ENCODE results near the gene PLCB1. TPM values are rescaled to one million over a fixed set of nuclear protein-coding genes. Genes with fewer than 3 reads are reported as not detected.

The PLCB1 gene
- total RNA-seq, 1 donor from 2014 or later = 10.7 TPM

- H3K36me3 ChIP-seq (ENCODE audit: insufficient read depth, low read length) = no peaks in the 10 kb centered on the region
- H3K27me3 ChIP-seq (ENCODE audit: insufficient read depth, low read length) = no peaks in the 10 kb centered on the region
- H3K4me1 ChIP-seq (ENCODE audit: insufficient read depth, low read length) = no peaks in the 10 kb centered on the region
- no peak for FAIRE-seq
- no peaks in the 10 kb centered on the region for H3K27me3 Mint-ChIP-seq (ENCODE audit: low read depth, unreplicated experiment)
- H3K4me1 Mint-ChIP-seq (ENCODE audit: low read depth, unreplicated experiment) = no peaks in the 10 kb centered on the region
- H4K20me1 ChIP-seq (ENCODE audit: insufficient read depth, low read length) = no peaks in the 10 kb centered on the region
- no peaks in the 10 kb centered on the region for H3K9me3 Mint-ChIP-seq (ENCODE audit: unreplicated experiment)
- no peak overlapping the region for H3K4me2 ChIP-seq (ENCODE audit: low read length)
- no peaks in the 10 kb centered on the region for H3K9me3 ChIP-seq (ENCODE audit: insufficient read depth, low read depth, low read length)
- no peak for DNase-seq (ENCODE audit: low read depth)
- no peak overlapping the region for H3K9ac ChIP-seq (ENCODE audit: low read length)
- H3K4me3 Mint-ChIP-seq (ENCODE audit: unreplicated experiment) = no peak overlapping the region
- no peak overlapping the region for H2AFZ ChIP-seq (ENCODE audit: low read depth, low read length)
- no peak overlapping the region for H3K4me3 ChIP-seq (ENCODE audit: insufficient read depth, low read depth, low read length)
- no peaks in the 10 kb centered on the region for H3K79me2 ChIP-seq (ENCODE audit: insufficient read depth, low read length)
- no peak overlapping the region for H3K27ac Mint-ChIP-seq (ENCODE audit: unreplicated experiment)
- H3K36me3 Mint-ChIP-seq (ENCODE audit: low read depth, unreplicated experiment) = no peaks in the 10 kb centered on the region
- TF ChIP-seq EZH2 (IDR thresholded peaks at IDR 0.05; ENCODE audit: insufficient read depth, low read length) (no peak), CTCF (IDR thresholded peaks at IDR 0.05; ENCODE audit: insufficient read depth, low read depth, low read length) (no peak)
- H3K27ac ChIP-seq (ENCODE audit: low read depth, low read length) = no peak overlapping the region
Measured at GRCh38 chr20:8909596-8909995, 777.5 kb downstream of the PLCB1 start.

GRCh38 chr20:8912096-8912495 lies 780.0 kb downstream of the PLCB1 start:
- Mint-ChIP-seq H3K4me1 (ENCODE audit: low read depth, unreplicated experiment) (no peaks in the 10 kb centered on the region), H3K36me3 (ENCODE audit: low read depth, unreplicated experiment) (no peaks in the 10 kb centered on the region), H3K9me3 (ENCODE audit: unreplicated experiment) (peaks cover 4% of the 10 kb centered on the region), H3K4me3 (ENCODE audit: unreplicated experiment) (no peak overlapping the region), H3K27me3 (ENCODE audit: low read depth, unreplicated experiment) (no peaks in the 10 kb centered on the region), H3K27ac (ENCODE audit: unreplicated experiment) (no peak overlapping the region)
- H3K4me1 ChIP-seq (ENCODE audit: insufficient read depth, low read length) = no peaks in the 10 kb centered on the region
- H3K4me2 ChIP-seq (ENCODE audit: low read length) = no peak overlapping the region
- no peak overlapping the region for H3K9ac ChIP-seq (ENCODE audit: low read length)
- no peaks in the 10 kb centered on the region for H3K9me3 ChIP-seq (ENCODE audit: insufficient read depth, low read depth, low read length)
- no peak overlapping the region for H3K27ac ChIP-seq (ENCODE audit: low read depth, low read length)
- H3K4me3 ChIP-seq (ENCODE audit: insufficient read depth, low read depth, low read length) = no peak overlapping the region
- no peak for FAIRE-seq
- no peaks in the 10 kb centered on the region for H4K20me1 ChIP-seq (ENCODE audit: insufficient read depth, low read length)
- no peak for DNase-seq (ENCODE audit: low read depth)
- H3K27me3 ChIP-seq (ENCODE audit: insufficient read depth, low read length) = no peaks in the 10 kb centered on the region
- no peak for TF ChIP-seq CTCF (IDR thresholded peaks at IDR 0.05; ENCODE audit: insufficient read depth, low read depth, low read length)
- TF ChIP-seq EZH2 (IDR thresholded peaks at IDR 0.05; ENCODE audit: insufficient read depth, low read length) = no peak
- no peaks in the 10 kb centered on the region for H3K36me3 ChIP-seq (ENCODE audit: insufficient read depth, low read length)
- no peaks in the 10 kb centered on the region for H3K79me2 ChIP-seq (ENCODE audit: insufficient read depth, low read length)
- H2AFZ ChIP-seq (ENCODE audit: low read depth, low read length) = no peak overlapping the region

GRCh38 chr20:8912731-8913130 lies 780.7 kb downstream of the PLCB1 start:
- Histone ChIP-seq H4K20me1 (ENCODE audit: insufficient read depth, low read length) (no peaks in the 10 kb centered on the region), H3K36me3 (ENCODE audit: insufficient read depth, low read length) (no peaks in the 10 kb centered on the region), H3K9ac (ENCODE audit: low read length) (no peak overlapping the region), H3K4me2 (ENCODE audit: low read length) (no peak overlapping the region), H3K27ac (ENCODE audit: low read depth, low read length) (no peak overlapping the region), H2AFZ (ENCODE audit: low read depth, low read length) (no peak overlapping the region), H3K4me3 (ENCODE audit: insufficient read depth, low read depth, low read length) (no peak overlapping the region), H3K4me1 (ENCODE audit: insufficient read depth, low read length) (no peaks in the 10 kb centered on the region), H3K9me3 (ENCODE audit: insufficient read depth, low read depth, low read length) (no peaks in the 10 kb centered on the region), H3K27me3 (ENCODE audit: insufficient read depth, low read length) (no peaks in the 10 kb centered on the region), H3K79me2 (ENCODE audit: insufficient read depth, low read length) (no peaks in the 10 kb centered on the region)
- Mint-ChIP-seq H3K27me3 (ENCODE audit: low read depth, unreplicated experiment) (no peaks in the 10 kb centered on the region), H3K27ac (ENCODE audit: unreplicated experiment) (no peak overlapping the region), H3K36me3 (ENCODE audit: low read depth, unreplicated experiment) (no peaks in the 10 kb centered on the region), H3K4me3 (ENCODE audit: unreplicated experiment) (no peak overlapping the region), H3K4me1 (ENCODE audit: low read depth, unreplicated experiment) (no peaks in the 10 kb centered on the region), H3K9me3 (ENCODE audit: unreplicated experiment) (peaks cover 4% of the 10 kb centered on the region)
- TF ChIP-seq CTCF (IDR thresholded peaks at IDR 0.05; ENCODE audit: insufficient read depth, low read depth, low read length) (no peak), EZH2 (IDR thresholded peaks at IDR 0.05; ENCODE audit: insufficient read depth, low read length) (no peak)
- FAIRE-seq (no peak), DNase-seq (ENCODE audit: low read depth) (no peak)

All from astrocyte (in vitro differentiated cells and primary cell).